Islet precursor cell (in vitro differentiated cells): ENCODE measurements around the gene PXMP2.
"Not testable (repeated sequence)": the region's sequence is repeated elsewhere in the genome, so short reads cannot be mapped to it uniquely, and the experiment has no call there.

ENCODE experiments used
- DNase-seq: peaks from one replicate; pipeline ENCODE4 v3.0.0-alpha.2; 2018

PXMP2 gene

DNA sequence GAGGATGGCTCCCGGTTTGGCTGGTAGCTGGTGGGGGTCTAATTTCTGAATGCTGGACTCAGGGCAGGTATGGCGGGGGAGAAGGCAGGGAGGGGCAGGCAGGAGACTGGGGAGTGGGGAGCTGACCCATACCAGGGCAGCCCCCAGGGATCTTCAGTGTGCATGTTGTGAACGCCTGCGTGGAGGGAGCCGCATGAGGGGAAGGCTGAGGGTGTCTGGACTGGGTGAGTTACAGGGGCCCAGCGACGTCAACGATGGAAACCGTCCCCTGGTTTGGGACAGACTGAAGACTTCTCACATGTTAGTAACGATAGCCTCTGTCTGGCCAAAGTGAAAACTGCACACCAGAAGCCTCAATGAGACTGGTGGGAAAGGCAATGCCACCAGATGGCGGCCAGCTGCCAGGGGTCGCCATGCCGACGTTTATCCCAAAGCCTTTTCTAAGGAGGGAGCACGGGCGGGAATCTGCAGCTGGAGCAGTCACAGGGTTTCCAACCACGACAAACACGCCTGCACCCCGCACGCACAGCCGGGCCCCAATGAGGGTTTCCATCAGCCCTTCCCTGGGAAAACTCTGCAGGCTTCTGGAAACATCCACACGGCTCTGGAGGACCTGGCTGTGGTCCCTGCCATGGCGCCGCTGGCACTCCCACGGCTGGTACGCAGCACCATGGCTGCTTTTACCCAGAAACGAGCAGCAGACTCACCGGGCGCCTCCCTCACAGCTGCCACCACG lies 37.3 kb downstream of the PXMP2 start:
- no peak for DNase-seq

DNA sequence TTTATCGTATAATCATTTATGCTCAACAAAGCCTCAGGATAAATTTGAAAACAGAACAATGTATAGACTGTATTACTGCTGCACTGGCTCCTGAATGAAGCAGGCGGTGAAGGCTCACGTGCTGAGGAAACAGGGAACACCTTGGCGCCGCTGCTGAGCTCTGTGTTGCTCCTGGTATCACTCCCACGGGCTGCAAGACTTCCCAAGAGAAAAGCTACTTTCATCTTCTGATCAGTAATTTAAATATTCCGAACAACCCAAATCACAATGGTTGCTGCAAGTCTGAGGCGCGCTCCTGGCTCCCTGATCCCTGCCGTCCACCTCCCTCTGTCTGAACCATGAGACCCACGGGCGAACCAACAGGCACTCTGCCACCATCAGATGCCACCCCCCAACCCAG lies 39.0 kb downstream of the PXMP2 start:
- no peak for DNase-seq

DNA sequence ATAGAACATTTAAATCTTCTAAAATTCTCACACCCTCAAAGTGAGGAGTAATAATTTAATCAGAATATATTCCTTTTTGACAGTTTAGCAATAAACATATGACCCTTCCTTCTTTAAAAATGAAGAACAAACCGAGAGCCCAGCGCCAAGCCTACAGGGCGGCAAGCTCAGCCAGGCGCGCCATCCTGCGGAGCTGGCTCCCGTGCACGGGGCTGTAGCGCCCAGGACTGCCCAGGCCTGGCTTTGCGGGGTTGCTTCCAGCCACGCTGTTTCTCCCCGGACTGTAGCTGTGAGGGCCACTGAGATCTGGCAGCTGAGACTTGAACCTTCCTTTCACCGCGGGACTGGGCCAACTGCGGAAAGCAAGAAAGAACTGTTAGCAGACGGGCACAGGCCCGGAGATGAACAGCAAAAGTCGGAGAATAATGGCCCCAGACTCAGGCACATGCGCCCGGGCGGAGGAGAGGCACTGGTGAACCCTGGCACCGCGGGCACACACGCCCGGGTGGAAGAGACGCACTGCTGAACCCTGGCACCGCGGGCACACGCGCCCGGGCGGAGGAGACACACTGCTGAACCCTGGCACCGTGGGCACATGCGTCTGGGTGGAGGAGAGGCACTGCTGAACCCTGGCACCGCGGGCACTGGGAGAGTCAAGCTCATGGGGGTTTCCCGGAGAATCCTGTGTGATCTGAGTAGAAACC lies 39.9 kb downstream of the PXMP2 start:
- no peak for DNase-seq

DNA sequence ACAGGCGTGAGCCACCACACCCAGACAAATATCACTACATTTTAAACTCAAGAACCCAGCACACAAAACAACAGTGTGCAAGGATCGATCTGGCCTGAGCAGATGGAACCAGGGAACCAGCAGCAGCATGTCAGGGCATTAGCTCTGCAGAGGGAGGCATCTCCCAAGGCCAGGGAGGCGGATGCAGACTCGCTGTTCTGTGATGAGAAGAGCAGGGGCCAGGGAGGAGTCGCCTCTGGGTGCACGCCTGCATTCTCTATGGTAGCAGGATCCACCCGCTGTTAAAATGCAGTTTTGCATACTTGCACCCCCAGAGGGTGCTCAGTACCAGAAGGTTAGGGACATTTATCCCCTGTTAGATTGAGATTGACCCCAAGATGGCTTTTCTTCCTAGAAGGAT lies 41.1 kb downstream of the PXMP2 start:
- DNase-seq: no peak

DNA sequence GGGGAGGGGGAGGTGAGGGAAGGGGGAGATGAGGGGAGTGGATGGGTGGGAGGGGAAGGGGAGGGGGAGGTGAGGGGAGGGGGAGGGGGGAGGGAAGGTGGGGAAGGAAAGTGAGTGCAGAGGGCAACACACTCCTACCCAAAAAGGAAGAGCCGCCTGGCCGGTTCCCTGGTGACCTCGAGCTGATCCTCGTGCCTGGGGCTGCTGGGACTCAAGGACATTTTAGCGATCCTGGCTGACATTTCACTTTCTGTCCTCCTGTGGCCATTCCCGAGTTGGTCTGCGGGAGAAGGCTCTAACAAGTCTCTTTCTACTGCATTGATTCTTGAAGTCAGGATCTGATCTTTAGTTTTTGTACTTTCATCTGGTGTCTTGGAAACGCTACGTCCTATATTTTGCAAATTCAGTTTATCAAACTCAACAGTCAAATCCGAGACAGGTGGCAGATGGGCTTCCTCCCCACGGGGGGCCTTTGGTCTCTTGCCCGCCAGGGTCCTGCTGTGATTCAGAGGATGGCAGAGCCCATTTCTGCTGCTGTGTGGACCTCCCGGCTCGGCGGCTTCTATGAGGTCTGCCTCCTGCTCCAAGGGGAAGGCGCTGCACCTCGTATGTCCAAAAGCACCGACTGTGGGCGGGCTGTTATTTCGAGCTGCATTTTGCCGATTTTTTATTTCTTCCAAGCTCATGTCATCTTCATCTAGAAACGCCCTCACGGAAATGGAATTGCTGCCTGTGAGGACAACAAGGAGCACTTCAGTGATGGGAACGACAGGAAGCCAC lies 42.3 kb downstream of the PXMP2 start:
- no peak for DNase-seq

DNA sequence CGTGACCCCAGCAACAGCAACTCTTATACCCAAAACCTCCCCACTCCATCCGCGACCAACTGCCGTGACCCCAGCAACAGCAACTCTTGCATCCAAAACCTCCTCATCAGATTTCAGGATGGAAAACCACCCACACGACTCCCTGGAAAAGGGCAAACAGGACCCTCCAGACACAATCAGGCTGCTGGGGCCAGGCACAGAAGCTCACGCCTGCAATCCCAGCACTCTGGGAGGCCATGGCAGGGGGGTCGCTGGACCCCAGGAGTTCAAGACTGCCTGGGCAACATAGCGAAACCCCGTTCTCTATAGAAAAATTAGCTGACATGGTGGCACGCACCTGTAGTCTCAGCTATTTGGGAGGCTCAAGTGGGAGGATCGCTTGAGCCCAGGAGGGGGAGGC lies 43.0 kb downstream of the PXMP2 start:
- no peak for DNase-seq

DNA sequence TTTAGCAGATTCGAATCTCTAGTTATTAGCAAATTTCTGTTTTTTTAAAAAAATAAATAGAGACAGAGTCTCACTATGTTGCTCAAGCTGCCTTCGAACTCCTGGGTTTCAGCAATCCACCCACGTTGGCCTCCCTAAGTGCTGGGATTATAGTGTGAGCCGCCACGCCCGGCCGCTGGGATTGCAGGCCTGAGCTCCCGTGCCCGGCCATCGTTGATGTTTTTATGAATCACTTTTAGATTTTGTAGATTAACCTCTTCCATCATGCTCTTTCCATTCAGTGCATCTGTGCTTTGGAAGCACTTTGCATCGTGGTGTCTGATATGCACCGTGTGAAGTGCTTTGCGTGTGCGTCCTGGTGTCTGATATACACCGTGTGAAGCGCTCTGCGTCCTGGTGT lies 44.2 kb downstream of the PXMP2 start:
- no peak for DNase-seq

DNA sequence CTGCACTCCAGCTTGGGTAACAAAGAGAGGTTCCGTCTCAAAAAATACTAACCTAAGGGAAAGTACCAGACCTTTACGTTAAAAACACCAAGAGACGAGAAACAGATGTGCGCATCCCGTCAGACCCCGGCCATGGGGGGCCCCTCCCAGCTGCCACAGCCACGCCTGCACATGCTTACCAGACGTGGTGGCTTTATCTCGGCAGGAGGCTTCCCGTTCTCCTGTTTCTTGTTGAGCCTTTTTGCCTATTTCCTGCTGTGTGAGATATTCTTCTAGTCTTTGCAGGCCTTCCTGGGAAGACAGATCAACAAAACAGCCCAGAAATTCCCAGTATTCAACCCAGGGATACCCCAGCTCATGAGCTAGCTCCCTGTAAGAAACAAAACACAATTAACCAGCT lies 46.8 kb downstream of the PXMP2 start:
- no peak for DNase-seq

DNA sequence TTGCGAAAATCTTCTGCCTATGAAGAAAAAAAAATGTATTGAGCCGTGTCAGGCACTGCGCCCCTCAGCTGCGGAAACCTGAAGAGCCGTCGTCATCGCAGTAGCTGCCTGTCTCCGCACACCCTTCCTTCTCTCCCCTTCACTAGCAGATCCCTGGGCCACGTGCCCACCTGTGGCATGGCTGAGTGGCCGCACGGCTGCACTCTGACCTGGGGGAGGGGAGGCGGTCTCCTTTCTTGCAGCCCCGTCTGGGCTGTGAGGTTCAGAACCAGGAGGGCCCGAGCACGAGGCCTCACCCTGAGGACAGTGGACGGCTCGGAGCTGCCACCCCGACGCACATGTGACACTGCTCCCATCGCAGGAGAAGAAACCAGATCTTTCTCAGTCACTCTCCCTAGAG lies 48.1 kb downstream of the PXMP2 start:
- DNase-seq: no peak

DNA sequence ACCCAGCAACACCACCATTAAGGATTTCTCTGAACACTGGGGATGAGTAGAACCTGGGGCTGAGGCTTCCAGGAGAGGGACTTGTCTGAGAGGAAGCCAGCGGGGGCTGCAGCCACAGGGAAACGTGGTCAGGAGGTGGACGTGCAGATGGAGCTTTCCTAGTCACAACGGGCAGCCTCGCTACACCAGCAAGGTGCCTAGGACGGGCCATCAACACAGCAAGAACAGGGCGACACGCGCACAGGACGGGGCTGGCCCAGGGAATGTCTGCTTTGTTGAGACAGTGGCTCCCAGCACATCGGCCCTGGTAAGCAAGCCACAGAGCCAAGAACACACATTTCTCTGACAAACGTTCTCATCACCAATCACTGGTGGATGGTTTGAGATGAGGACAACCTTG lies 49.0 kb downstream of the PXMP2 start:
- DNase-seq: no peak

DNA sequence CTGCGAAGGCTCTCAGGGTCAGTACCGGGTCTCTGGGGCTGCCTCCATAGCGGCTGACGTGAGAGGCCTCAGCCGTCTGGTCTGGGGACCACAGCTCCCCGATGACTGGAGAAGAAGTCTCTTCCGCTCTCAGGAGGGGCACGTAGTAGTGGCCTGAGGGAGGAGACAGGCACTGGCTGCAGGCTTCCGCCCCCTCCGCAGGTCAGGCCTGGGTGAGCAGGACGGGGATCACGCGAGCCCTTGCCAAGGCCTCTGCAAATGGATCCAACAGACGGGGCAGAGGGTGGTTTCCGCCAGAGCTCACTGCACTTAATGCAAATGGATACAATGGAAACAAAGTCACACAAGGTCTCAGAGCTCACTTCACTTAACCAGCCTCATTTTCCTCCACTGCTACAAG lies 49.5 kb downstream of the PXMP2 start:
- no peak for DNase-seq

DNA sequence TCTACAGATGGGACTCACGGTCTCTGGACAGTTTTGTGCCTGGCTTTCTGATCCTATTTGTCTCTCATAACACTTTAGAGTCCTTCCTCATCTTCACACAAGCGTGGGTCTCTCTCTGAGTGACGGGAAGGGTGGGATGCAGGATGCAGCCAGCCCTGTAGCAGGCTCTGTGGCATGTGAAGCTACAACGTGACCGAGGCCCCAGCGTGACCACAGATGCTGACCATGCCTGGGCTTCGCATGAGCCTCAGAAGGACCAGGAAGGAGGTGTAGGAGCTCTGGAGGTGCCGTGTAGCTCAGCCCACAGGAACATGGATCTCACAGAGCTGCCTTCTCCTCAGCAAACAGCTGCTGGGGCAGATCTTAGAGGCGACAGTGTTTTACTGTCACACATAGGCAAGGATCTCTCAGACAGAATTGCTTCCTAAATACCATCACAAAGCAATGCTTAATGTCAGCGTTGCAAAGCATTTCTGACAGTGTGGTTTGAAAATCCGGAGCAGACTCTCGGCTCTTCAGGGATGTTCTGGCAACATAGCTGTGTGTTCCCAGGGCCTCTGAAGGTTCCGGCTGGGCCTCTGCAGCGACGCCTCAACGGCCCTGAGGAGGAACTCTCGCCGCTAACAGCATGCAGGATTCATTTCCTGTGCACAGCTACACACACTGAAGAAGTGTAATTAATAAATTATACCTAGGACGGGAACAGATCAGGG lies 52.4 kb downstream of the PXMP2 start:
- DNase-seq: no peak

DNA sequence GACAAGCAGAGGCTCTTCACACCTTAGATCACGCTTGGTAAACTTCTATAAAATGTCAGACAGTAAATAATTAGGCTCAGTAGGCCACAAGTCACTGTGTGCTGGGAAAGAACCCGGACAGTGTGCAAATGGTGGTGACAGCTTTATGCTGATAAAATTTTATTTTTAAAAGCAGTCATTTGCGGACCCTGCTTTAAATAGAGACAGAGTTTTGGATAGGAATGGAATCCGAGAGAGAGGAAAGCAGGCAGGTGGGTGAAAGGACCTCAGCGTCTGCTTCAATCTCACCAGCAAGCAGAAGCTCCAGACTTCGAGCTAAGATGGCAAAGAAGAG lies 52.9 kb downstream of the PXMP2 start:
- no peak for DNase-seq

DNA sequence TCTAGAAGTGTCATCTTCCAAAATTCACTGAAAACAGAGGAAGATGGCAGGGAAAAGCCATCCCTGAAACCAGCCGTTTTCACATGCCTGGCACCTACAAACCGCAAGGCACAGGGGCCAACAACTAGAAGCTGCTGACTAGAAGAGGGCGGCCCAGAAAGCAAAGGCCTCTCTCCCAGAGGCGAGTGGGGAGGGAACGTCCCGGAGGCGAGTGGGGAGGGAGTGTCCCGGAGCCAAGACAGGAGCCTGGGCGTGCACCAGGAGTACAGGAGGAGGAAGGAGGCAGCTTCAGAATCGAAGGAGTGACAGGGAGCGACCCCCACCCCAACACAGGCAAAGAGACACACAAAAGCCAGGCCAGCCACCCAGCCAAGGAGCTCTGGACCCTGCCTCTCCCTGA lies 53.3 kb downstream of the PXMP2 start:
- DNase-seq: no peak

DNA sequence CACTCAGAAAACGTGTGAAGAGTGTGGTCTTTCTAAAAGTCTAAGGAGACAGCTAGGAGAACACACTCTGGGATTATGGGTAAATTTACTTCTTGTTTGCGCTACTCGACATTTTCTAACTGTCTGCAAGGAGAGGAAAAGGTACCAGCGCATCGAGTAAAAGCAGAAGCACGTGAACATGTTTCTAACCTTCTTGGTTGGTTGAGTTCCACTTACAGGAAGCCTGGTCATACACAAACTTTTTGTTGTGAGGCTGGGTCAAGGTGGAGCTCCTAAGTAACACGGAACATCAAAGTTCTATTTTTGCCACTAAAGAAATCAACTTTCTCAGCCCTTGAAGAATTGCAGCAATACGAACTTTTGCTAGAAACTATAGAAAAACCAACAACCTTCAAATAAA lies 54.2 kb downstream of the PXMP2 start:
- no peak for DNase-seq

DNA sequence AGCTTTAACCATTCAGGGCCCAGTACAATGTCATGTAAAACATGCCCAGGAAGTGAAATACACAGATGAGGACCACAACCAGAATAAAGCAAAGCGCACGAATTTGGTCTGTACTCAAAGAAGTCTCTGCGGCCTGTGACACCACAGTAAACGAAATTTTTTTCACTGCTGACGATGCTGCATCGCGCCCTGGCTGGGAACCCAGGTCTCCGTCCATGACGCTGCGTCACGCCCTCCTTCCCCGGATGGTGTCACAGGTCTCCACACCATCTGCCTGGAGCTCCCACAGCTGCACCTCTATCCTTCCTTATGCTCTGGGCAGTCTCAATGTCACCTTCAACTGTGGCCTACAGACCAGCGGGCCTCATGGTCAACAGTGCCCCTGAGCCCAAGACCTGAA lies 56.4 kb downstream of the PXMP2 start:
- DNase-seq: no peak

DNA sequence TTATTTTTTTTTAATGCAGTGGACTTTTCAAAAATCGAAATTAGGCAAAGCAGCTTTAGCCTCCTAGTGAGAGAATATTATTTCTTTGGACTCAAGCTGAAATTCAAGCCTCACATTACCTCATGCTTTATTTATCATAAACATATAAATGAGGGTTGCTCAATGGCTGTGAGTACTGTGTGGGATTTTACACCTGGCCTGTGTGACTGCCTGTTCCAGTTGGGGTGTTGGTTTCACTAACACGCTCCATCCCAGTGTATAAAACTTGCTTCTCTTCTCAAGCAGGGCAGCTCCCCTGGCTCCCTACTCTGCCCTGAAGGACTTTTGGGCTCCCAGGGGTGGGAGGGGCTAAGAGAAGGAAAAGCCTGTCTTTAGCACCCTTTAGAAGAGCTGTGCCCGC lies 59.2 kb downstream of the PXMP2 start:
- no peak for DNase-seq

DNA sequence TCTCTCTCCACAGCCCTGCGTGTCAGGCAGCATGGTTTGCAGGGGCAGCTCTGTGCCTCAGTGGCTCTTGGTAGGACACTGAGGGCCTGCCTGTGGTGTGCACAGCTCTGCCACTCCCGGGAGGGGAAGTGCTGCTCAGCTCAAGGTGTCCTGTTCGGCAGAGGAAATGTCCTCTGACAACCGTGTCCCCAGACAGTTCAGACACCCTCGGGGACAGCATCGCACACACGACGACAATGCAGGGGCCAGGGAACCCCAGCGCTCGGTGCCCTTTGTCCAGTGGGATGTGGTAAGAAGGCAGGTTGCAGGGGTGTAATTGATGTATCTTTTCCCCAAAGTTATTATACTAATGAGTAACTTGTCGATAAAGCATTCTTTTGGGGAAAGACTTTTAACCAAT lies 60.0 kb downstream of the PXMP2 start:
- no peak for DNase-seq

DNA sequence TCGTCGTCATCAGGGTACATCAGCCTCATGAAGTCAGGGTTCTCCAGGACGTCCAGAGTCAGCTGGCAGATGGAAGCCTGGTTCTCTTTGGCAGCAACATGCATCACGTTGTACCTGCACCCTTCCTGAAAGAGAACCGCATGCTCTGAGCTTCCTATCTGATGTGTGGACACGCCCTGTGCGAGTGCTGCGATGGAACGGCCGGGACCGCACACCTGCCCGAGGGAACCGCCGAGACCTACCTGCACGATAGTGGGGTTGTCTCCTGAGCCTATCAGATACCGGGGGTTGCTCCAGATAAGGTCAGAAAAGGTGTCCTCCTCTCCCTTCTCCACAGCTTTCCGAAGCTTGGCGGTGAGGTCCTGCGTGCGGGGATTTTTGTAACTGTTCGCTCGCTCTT lies 60.5 kb downstream of the PXMP2 start:
- no peak for DNase-seq

DNA sequence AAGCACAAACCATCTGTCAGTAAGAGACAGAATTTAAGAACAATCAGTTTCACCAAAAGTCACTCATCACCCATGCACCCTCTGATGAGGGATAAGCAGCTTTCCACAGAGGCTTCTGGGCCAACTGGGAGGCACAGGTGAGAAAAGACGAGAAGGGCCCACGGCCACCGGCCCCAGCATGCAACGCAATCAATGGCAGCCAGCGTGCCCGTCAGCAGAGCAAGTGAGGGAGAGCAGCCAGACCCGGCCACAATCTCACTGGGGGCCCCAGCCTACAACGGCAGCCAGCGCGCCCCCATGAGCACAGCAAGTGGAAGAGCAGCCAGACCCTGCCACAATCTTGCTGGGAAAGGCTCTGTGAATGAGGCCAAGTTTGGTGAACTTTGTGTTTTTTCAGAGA lies 60.9 kb downstream of the PXMP2 start:
- DNase-seq: no peak

DNA sequence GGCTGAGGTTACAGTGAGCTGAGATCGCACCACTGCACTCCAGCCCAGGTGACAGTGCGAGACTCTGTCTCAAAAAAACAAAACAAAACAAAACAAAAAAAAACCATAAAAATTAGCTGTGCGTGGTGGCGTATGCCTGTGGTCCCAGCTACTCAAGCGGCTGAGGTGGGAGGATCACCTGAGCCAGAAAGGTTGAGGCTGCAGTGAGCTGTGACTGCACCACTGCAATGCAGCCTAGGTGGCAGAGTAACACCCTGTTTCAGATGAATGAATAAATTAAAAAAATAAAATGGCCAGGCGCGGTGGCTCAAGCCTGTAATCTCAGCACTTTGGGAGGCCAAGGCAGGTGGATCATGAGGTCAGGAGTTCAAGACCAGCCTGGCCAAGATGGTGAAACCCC lies 66.3 kb downstream of the PXMP2 start:
- DNase-seq: not testable (repeated sequence)

DNA sequence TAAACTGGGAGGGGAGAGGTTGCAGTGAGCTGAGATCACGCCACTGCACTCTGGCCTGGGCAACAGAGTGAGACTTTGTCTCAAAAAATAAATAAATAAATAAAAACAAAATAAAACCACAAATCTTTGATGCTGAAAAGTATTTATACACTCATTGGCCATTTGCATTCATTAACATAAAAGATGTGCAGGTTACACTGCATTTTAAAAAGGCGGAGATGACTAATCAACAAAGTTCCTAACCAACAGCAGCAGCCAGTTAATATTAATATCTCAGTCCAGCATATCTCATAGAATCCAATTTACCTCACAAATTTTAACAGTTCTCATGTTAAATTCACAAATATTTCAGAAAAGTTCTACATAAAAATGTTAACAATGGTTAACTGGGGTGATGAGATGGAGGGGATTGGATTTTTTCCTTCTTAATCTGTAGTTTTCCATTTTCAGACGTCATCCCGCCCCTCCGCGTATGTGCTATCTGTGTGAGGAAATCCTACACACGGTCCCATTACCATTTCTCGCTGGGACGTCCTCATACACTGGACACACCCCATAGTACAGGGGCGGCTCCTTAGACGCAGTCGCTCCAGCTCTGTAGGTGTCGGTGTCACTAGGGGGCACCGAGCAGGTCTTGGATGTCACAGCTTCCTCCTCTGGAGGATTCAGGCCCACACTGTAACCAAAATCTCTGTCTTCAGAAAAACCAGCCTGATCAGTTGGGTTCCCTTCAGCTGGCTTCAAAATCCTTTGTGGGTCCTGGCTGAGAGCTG lies 67.0 kb downstream of the PXMP2 start:
- no peak for DNase-seq
